Hepatocyte (in vitro differentiated cells): Measurements from ENCODE around the gene HEY2.

Experiments used
- EZH2 ChIP-seq: fragments of 200-600 bp; sonication (generic); IDR thresholded peaks from 2 replicates; pipeline ENCODE4 v1.6.1; 2016; ENCODE audit warnings: antibody characterized with exemption, mild to moderate bottlenecking, borderline replicate concordance
- EZH2phosphoT487 ChIP-seq: fragments of 200-600 bp; sonication (generic); IDR thresholded peaks from one replicate; pipeline ENCODE4 v1.6.1; 2018; ENCODE audit warnings: antibody characterized with exemption, mild to moderate bottlenecking, low read depth, moderate library complexity; ENCODE audit not compliant: unreplicated experiment, severe bottlenecking
- TF ChIP-seq, protein P1 (sequence below): fragments of 200-600 bp; sonication (generic); IDR thresholded peaks from 2 replicates; pipeline ENCODE4 v1.5.1; 2016; ENCODE audit warnings: antibody characterized with exemption, mild to moderate bottlenecking; ENCODE audit not compliant: poor library complexity

DNA sequence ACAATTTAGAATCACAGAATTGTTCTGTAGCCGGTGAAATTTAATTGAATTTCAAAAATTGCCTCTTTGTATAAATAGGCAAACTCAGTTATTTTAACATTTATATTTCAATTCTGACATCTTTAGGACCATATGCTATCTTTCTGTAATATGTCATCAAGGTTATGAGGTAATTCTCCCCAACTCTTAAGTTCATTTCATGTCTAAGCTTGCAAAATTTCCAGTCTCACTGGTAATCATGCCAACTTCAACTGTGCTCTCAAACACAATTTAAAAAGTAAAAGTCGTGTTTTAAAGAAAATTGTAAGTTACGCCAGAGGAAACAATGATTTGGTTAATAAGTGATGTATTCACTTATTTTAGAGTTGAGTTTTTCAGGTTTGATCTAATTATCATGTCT, 42.7 kb downstream of the HEY2 start:
- no peak for TF ChIP-seq EZH2phosphoT487
- TF ChIP-seq, protein P1, sequence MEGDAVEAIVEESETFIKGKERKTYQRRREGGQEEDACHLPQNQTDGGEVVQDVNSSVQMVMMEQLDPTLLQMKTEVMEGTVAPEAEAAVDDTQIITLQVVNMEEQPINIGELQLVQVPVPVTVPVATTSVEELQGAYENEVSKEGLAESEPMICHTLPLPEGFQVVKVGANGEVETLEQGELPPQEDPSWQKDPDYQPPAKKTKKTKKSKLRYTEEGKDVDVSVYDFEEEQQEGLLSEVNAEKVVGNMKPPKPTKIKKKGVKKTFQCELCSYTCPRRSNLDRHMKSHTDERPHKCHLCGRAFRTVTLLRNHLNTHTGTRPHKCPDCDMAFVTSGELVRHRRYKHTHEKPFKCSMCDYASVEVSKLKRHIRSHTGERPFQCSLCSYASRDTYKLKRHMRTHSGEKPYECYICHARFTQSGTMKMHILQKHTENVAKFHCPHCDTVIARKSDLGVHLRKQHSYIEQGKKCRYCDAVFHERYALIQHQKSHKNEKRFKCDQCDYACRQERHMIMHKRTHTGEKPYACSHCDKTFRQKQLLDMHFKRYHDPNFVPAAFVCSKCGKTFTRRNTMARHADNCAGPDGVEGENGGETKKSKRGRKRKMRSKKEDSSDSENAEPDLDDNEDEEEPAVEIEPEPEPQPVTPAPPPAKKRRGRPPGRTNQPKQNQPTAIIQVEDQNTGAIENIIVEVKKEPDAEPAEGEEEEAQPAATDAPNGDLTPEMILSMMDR = no peak
- TF ChIP-seq EZH2 = no peak
